ENCODE results near the gene COG2.
A peak's percentile ranks its signal among the peaks of the same experiment; 100 is the strongest.

COG2 gene

GRCh38 chr1:230709619-230710542 lies 67.6 kb downstream of the COG2 start:
- no peak overlapping the region for H4K91ac ChIP-seq (ENCODE audit: low read depth, low read length, poor library complexity)
- no peak overlapping the region for H2AFZ ChIP-seq (ENCODE audit: low read length)
- H3K18ac ChIP-seq (ENCODE audit: low read length): peak overlapping the region; percentile 44
- no peak overlapping the region for H3K4me2 ChIP-seq (ENCODE audit: insufficient read depth, low read length, poor library complexity, severe bottlenecking)
- H3K9me3 ChIP-seq (replicated peaks in 1 of 2; ENCODE audit: control insufficient read depth in 2 of 2, insufficient read depth in 1 of 2, low read depth in 1 of 2, low read length in 2 of 2): no peaks in the 10 kb centered on the region
- no peaks in the 10 kb centered on the region for H3K36me3 ChIP-seq (replicated peaks in 1 of 2; ENCODE audit: control insufficient read depth in 2 of 2, insufficient read depth in 2 of 2, low read length in 2 of 2)
- DNase-seq (ENCODE audit: low spot score): no peak
- no peaks in the 10 kb centered on the region for H3K79me1 ChIP-seq (ENCODE audit: low read depth, low read length)
- peaks cover 0 to 35% (median 0%) of the 10 kb centered on the region in 3 experiments for H3K27me3 ChIP-seq (ENCODE audit: control insufficient read depth in 3 of 3, insufficient read depth in 3 of 3, low read depth in 1 of 3, low read length in 3 of 3)
- no peak overlapping the region for H3K4me3 ChIP-seq (ENCODE audit: low read length in 2 of 2)
- peak overlapping the region; percentile 42 for H3K14ac ChIP-seq (ENCODE audit: low read length)
- H2BK12ac ChIP-seq (ENCODE audit: low read length): no peak overlapping the region
- peak overlapping the region; percentile 20 for H2AK5ac ChIP-seq (ENCODE audit: low read depth, low read length)
- no peak overlapping the region for H3K4ac ChIP-seq (ENCODE audit: low read length)
- no CpG with 5 or more reads among the region's 18 CpGs for WGBS, 2 donors (ENCODE audit: extremely low coverage in 2 of 2, insufficient read length in 2 of 2, insufficient replicate concordance in 1 of 2)
- no peak overlapping the region for H3K27ac ChIP-seq (replicated peaks; ENCODE audit: low read length)
- no peak overlapping the region for H2BK15ac ChIP-seq (ENCODE audit: low read length)
- H2BK5ac ChIP-seq (ENCODE audit: low read length): no peak overlapping the region
- H3K9ac ChIP-seq (ENCODE audit: low read depth, low read length, poor library complexity): peak overlapping the region; percentile 40
- H4K8ac ChIP-seq (ENCODE audit: low read depth, low read length): no peak overlapping the region
- no peak overlapping the region for H3K23ac ChIP-seq (ENCODE audit: low read depth, low read length, poor library complexity)
- no peak overlapping the region for H2BK120ac ChIP-seq (ENCODE audit: low read depth, low read length)
- H3K4me1 ChIP-seq (ENCODE audit: control insufficient read depth in 2 of 2, insufficient read depth in 1 of 2, low read depth in 1 of 2, low read length in 2 of 2): peaks cover 6 to 10% of the 10 kb centered on the region in 2 donors

GRCh38 chr1:230710543-230710904 lies 68.2 kb downstream of the COG2 start:
- Histone ChIP-seq H3K9me3 (replicated peaks in 1 of 2; ENCODE audit: control insufficient read depth in 2 of 2, insufficient read depth in 1 of 2, low read depth in 1 of 2, low read length in 2 of 2) (no peaks in the 10 kb centered on the region), H3K4me2 (ENCODE audit: insufficient read depth, low read length, poor library complexity, severe bottlenecking) (no peak overlapping the region), H3K18ac (ENCODE audit: low read length) (no peak overlapping the region), H3K4me1 (ENCODE audit: control insufficient read depth in 2 of 2, insufficient read depth in 1 of 2, low read depth in 1 of 2, low read length in 2 of 2) (peaks cover 6 to 11% of the 10 kb centered on the region in 2 donors), H2AK5ac (ENCODE audit: low read depth, low read length) (no peak overlapping the region), H3K14ac (ENCODE audit: low read length) (peak overlapping the region; percentile 42), H2AFZ (ENCODE audit: low read length) (no peak overlapping the region), H2BK120ac (ENCODE audit: low read depth, low read length) (no peak overlapping the region), H3K23ac (ENCODE audit: low read depth, low read length, poor library complexity) (no peak overlapping the region), H4K8ac (ENCODE audit: low read depth, low read length) (no peak overlapping the region), H3K27ac (replicated peaks; ENCODE audit: low read length) (no peak overlapping the region), H4K91ac (ENCODE audit: low read depth, low read length, poor library complexity) (no peak overlapping the region), H3K9ac (ENCODE audit: low read depth, low read length, poor library complexity) (no peak overlapping the region), H2BK15ac (ENCODE audit: low read length) (no peak overlapping the region), H3K4me3 (ENCODE audit: low read length in 2 of 2) (no peak overlapping the region), H2BK12ac (ENCODE audit: low read length) (no peak overlapping the region), H3K36me3 (replicated peaks in 1 of 2; ENCODE audit: control insufficient read depth in 2 of 2, insufficient read depth in 2 of 2, low read length in 2 of 2) (no peaks in the 10 kb centered on the region), H3K27me3 (ENCODE audit: control insufficient read depth in 3 of 3, insufficient read depth in 3 of 3, low read depth in 1 of 3, low read length in 3 of 3) (peaks cover 0 to 35% (median 0%) of the 10 kb centered on the region in 3 experiments), H3K4ac (ENCODE audit: low read length) (no peak overlapping the region), H3K79me1 (ENCODE audit: low read depth, low read length) (no peaks in the 10 kb centered on the region), H2BK5ac (ENCODE audit: low read length) (no peak overlapping the region)
- WGBS, 2 donors (ENCODE audit: extremely low coverage in 2 of 2, insufficient read length in 2 of 2, insufficient replicate concordance in 1 of 2): no CpG with 5 or more reads among the region's 8 CpGs
- DNase-seq (ENCODE audit: low spot score): no peak

- peaks cover 0 to 35% (median 0%) of the 10 kb centered on the region in 3 experiments for H3K27me3 ChIP-seq (ENCODE audit: control insufficient read depth in 3 of 3, insufficient read depth in 3 of 3, low read depth in 1 of 3, low read length in 3 of 3)
- no peak overlapping the region for H3K18ac ChIP-seq (ENCODE audit: low read length)
- no peak overlapping the region for H3K4ac ChIP-seq (ENCODE audit: low read length)
- H4K91ac ChIP-seq (ENCODE audit: low read depth, low read length, poor library complexity): no peak overlapping the region
- H2BK12ac ChIP-seq (ENCODE audit: low read length): no peak overlapping the region
- peaks cover 6 to 11% of the 10 kb centered on the region in 2 donors for H3K4me1 ChIP-seq (ENCODE audit: control insufficient read depth in 2 of 2, insufficient read depth in 1 of 2, low read depth in 1 of 2, low read length in 2 of 2)
- no peak overlapping the region for H3K23ac ChIP-seq (ENCODE audit: low read depth, low read length, poor library complexity)
- H3K4me3 ChIP-seq (ENCODE audit: low read length in 2 of 2): no peak overlapping the region
- WGBS, 2 donors (ENCODE audit: extremely low coverage in 2 of 2, insufficient read length in 2 of 2, insufficient replicate concordance in 1 of 2): no CpG with 5 or more reads among the region's 3 CpGs
- H2AFZ ChIP-seq (ENCODE audit: low read length): no peak overlapping the region
- no peak overlapping the region for H3K9ac ChIP-seq (ENCODE audit: low read depth, low read length, poor library complexity)
- no peaks in the 10 kb centered on the region for H3K9me3 ChIP-seq (replicated peaks in 1 of 2; ENCODE audit: control insufficient read depth in 2 of 2, insufficient read depth in 1 of 2, low read depth in 1 of 2, low read length in 2 of 2)
- H3K27ac ChIP-seq (replicated peaks; ENCODE audit: low read length): no peak overlapping the region
- H2BK5ac ChIP-seq (ENCODE audit: low read length): no peak overlapping the region
- no peak overlapping the region for H2AK5ac ChIP-seq (ENCODE audit: low read depth, low read length)
- no peak overlapping the region for H2BK120ac ChIP-seq (ENCODE audit: low read depth, low read length)
- H3K14ac ChIP-seq (ENCODE audit: low read length): no peak overlapping the region
- H3K79me1 ChIP-seq (ENCODE audit: low read depth, low read length): no peaks in the 10 kb centered on the region
- no peak overlapping the region for H2BK15ac ChIP-seq (ENCODE audit: low read length)
- no peaks in the 10 kb centered on the region for H3K36me3 ChIP-seq (replicated peaks in 1 of 2; ENCODE audit: control insufficient read depth in 2 of 2, insufficient read depth in 2 of 2, low read length in 2 of 2)
- no peak for DNase-seq (ENCODE audit: low spot score)
- no peak overlapping the region for H4K8ac ChIP-seq (ENCODE audit: low read depth, low read length)
- no peak overlapping the region for H3K4me2 ChIP-seq (ENCODE audit: insufficient read depth, low read length, poor library complexity, severe bottlenecking)
Observed at GRCh38 chr1:230711245-230711644, 69.0 kb downstream of the COG2 start.

GRCh38 chr1:230712470-230712942 lies 70.2 kb downstream of the COG2 start:
- Histone ChIP-seq H3K79me1 (ENCODE audit: low read depth, low read length) (no peaks in the 10 kb centered on the region), H3K27ac (replicated peaks; ENCODE audit: low read length) (no peak overlapping the region), H3K27me3 (ENCODE audit: control insufficient read depth in 3 of 3, insufficient read depth in 3 of 3, low read depth in 1 of 3, low read length in 3 of 3) (peaks cover 0 to 25% (median 0%) of the 10 kb centered on the region in 3 experiments), H2BK12ac (ENCODE audit: low read length) (no peak overlapping the region), H3K36me3 (replicated peaks in 1 of 2; ENCODE audit: control insufficient read depth in 2 of 2, insufficient read depth in 2 of 2, low read length in 2 of 2) (no peaks in the 10 kb centered on the region), H3K9me3 (replicated peaks in 1 of 2; ENCODE audit: control insufficient read depth in 2 of 2, insufficient read depth in 1 of 2, low read depth in 1 of 2, low read length in 2 of 2) (no peaks in the 10 kb centered on the region), H3K9ac (ENCODE audit: low read depth, low read length, poor library complexity) (no peak overlapping the region), H3K4ac (ENCODE audit: low read length) (no peak overlapping the region), H3K14ac (ENCODE audit: low read length) (no peak overlapping the region), H2AFZ (ENCODE audit: low read length) (no peak overlapping the region), H4K8ac (ENCODE audit: low read depth, low read length) (no peak overlapping the region), H2BK15ac (ENCODE audit: low read length) (no peak overlapping the region), H3K4me3 (ENCODE audit: low read length in 2 of 2) (no peak overlapping the region), H3K23ac (ENCODE audit: low read depth, low read length, poor library complexity) (no peak overlapping the region), H3K18ac (ENCODE audit: low read length) (peak overlapping the region; percentile 54), H2AK5ac (ENCODE audit: low read depth, low read length) (no peak overlapping the region), H3K4me2 (ENCODE audit: insufficient read depth, low read length, poor library complexity, severe bottlenecking) (no peak overlapping the region), H4K91ac (ENCODE audit: low read depth, low read length, poor library complexity) (no peak overlapping the region), H2BK120ac (ENCODE audit: low read depth, low read length) (no peak overlapping the region), H2BK5ac (ENCODE audit: low read length) (no peak overlapping the region), H3K4me1 (ENCODE audit: control insufficient read depth in 2 of 2, insufficient read depth in 1 of 2, low read depth in 1 of 2, low read length in 2 of 2) (peaks cover 6 to 11% of the 10 kb centered on the region in 2 donors)
- no peak for DNase-seq (ENCODE audit: low spot score)
- no CpG with 5 or more reads among the region's 17 CpGs for WGBS, 2 donors (ENCODE audit: extremely low coverage in 2 of 2, insufficient read length in 2 of 2, insufficient replicate concordance in 1 of 2)

All from neuronal stem cell (in vitro differentiated cells).